GM12875 (cell line): ENCODE measurements around the gene UNC13A.

Experiments used
- H3K4me3 ChIP-seq: one replicate; pipeline ENCODE4 v1.5.1; 2011; ENCODE audit warnings: low read depth, low read length, control low read depth
- TF ChIP-seq, protein P1 (sequence below): IDR thresholded peaks from 2 replicates; pipeline ENCODE4 v1.5.1; 2011; ENCODE audit warnings: low read depth, mild to moderate bottlenecking, control low read depth, inconsistent platforms, low read length, moderate library complexity, borderline replicate concordance; ENCODE audit not compliant: insufficient read depth

The UNC13A gene

DNA sequence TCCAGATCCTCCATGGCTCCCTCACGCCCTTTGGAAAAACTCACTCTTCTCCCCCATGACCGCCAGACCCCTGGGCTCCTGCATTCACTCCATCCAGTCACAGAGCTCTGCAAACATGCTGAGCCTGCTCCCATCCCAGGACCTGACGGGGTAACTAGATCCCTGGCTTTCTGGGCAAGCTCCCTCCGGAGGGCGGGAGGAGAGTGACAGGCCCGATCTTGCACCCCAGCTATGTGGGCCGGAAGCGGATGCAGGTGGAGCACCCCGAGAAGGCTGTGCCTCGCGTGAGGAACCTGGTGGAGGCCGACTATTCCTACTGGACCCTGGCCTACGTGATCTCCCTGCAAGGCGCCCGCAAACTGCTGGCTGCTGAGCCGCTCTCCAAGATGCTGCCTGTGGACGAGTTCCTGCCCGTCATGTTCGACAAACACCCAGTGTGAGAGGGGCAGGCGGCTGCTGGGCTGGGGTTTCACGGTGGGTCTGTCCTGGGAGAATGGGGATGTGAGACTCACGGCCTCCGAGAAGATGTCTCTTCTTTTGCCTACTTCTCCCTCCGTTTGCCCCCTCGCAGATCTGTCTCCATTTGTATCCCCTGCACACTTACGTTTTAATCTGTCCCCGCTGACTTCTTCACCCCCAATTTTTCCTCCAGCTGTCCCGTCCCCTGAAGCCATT is 107.5 kb downstream of the UNC13A start:
- H3K4me3 ChIP-seq = no peak overlapping the region
- TF ChIP-seq, protein P1, sequence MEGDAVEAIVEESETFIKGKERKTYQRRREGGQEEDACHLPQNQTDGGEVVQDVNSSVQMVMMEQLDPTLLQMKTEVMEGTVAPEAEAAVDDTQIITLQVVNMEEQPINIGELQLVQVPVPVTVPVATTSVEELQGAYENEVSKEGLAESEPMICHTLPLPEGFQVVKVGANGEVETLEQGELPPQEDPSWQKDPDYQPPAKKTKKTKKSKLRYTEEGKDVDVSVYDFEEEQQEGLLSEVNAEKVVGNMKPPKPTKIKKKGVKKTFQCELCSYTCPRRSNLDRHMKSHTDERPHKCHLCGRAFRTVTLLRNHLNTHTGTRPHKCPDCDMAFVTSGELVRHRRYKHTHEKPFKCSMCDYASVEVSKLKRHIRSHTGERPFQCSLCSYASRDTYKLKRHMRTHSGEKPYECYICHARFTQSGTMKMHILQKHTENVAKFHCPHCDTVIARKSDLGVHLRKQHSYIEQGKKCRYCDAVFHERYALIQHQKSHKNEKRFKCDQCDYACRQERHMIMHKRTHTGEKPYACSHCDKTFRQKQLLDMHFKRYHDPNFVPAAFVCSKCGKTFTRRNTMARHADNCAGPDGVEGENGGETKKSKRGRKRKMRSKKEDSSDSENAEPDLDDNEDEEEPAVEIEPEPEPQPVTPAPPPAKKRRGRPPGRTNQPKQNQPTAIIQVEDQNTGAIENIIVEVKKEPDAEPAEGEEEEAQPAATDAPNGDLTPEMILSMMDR = no peak

DNA sequence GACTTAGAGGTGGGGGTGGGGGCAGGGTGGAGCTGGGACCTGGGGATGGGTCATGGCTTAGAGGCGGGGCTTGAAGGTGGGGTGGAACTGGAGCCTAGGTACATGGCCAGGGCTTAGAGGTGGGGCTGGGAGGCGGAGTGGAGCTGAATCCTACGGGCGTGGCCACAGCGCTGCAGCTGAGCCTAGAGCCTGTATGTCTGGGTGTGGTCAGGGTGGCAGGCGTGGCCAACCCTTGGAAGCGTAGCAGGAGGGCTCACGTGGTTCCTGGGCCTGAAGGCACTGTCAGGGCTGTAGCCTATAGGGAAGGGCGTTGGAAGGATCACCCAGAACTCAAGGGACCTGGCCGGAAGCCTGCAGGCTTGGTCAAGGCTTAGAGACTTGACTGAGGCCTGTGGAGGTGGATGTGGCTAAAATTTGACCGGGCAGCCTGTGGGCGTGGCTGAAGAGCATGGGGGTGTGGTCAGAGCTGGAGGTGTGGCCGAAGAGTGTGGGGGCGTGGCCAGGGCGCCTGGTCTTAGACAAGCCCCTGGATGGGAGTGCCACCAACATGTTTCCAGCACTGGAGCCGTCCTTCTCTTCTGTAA is 108.4 kb downstream of the UNC13A start:
- H3K4me3 ChIP-seq = no peak overlapping the region
- TF ChIP-seq, protein P1 = no peak

DNA sequence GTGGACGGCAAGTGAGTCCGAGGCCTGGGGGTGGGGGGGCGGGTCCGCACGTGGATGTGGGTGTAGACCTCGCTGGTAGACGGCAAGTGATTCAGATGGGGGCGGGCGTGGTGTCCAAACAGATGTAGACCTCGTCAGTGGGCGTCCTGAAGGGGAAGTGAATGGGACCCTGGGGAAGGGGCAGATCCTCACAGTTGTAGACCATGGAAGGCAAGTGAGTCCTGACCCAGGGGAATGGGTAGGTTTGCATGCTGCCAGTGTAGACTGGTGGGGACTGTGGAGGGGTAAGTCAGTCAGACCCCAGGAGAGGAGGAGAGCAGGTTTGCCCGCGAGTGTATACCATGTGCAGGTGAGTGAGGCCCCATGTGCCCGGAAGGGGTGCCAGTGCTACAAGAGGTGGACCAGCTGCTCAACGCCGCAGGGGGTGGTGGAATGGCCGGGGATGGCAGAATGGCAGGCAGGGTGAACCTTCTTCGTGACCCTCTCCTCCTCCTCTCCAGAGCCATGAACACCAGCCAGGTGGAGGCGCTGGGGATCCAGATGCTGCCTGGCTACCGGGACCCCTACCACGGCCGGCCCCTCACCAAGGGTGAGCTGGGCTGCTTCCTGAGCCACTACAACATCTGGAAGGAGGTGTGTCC is 110.6 kb downstream of the UNC13A start:
- H3K4me3 ChIP-seq = no peak overlapping the region
- TF ChIP-seq, protein P1 = no peak

DNA sequence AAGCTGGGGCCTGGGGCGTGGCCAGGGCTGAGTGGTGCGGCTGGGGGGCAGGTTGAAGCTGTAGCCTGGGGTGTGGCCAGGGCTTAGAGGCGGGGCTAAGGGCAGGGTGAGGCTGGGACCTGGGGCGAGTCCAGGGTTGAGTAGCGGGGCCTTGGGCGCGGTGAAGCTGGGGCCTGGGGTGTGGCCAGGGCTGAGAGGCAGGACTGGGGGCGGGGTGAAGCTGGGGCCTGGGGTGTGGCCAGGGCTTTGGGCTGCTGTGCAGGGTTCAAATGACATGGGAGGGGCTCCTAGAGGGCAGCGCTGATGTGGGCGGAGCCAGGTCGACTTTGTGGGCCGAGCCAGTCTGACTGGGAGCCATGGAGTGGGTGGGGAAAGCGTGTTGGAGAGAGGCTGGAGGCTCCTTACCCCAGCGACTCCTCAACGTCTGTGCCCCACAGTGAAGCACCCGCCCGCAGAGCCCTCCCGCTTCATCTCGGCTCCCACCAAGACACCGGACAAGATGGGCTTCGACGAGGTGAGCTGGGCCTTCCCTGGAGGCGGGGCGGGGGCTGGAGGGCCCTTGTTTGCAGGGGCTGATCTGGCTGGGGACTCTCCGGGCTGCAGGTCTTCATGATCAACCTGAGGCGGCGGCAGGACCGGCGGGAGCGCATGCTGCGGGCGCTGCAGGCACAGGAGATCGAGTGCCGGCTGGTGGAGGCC is 111.2 kb downstream of the UNC13A start:
- H3K4me3 ChIP-seq = no peak overlapping the region
- TF ChIP-seq, protein P1 = no peak

DNA sequence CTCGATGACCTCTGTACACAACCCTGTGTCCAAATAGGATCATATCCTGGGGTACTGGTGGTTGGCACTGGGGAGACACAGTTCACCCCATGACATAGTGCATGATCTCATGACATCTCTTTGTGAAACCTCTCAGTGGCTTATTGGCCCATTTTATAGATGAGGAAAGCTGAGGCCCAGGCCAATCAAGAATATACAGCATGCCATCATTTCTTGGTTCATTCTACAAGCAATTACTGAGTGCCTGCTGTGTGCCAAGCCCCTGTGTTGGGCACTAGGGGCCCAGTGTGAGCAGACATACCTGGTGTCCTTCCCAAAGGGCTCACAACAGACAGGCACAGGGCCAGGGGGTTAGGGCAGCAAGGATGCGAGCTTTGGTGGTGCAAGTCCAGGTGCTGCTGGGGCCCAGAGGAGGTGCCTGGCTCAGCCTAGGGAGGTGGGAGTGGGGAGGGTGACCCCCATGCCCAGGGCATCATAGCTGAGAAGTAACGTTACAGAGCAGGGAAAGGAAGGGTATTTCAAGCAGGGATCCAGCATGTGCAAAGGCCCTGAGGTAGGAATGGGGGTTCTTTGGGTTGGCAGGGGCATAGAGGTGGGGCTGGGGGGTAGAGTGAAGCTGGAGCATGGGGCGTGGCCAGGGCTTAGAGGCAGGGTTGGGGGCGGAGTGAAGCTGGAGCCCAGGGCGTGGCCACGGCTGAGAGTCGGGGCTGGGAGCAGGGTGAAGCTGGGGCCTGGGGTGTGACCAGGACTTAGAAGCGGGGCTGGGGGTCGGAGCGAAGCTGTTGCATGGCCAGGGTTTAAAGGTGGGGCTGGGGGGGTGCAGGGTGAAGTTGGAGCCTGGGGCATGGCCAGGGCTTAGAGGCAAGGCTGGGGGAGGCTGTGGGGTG is 112.0 kb downstream of the UNC13A start:
- H3K4me3 ChIP-seq = no peak overlapping the region
- TF ChIP-seq, protein P1 = no peak

DNA sequence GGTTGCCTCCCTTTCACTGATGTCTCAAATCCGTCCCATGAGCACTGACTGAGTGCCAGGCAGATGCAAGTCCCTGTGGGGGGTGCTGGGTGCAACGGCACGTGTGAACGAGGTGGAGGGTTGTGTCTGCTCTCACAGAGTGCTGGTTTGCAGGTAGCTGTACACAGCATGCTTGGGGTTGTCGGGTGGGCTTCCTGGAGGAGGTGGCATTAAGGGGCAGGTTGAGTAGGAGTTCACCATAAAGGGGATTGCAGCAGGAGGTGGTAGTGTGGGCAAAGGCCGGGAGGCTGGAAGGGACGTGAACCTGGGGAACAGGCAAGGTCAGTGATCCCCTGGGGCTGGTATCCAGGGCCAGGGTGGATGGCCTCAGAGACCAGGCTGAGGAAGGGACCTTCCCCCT is 115.5 kb downstream of the UNC13A start:
- TF ChIP-seq, protein P1 = no peak
- no peak overlapping the region for H3K4me3 ChIP-seq
